Peyer's patch (tissue), 4 donors: Measurements from ENCODE around the gene ALG1. TPM values are rescaled to one million over a fixed set of nuclear protein-coding genes. Genes with fewer than 3 reads are reported as not detected.
"Not testable (repeated sequence)": the region's sequence is repeated elsewhere in the genome, so short reads cannot be mapped to it uniquely, and the experiment has no call there.

Experiments used
- DNase-seq, 3 donors: peaks; one replicate each; pipeline ENCODE4 v3.0.0-alpha.2; 2017 to 2019
- H3K27ac ChIP-seq, 4 donors: fragments of 200-600 bp; sonication (generic); one replicate each; pipeline ENCODE4 v1.5.1; 2016 to 2019
- H3K27me3 ChIP-seq, 2 donors: fragments of 200-600 bp; sonication (generic); one replicate each; pipeline ENCODE4 v1.5.1; 2019
- H3K36me3 ChIP-seq, 3 donors: fragments of 200-600 bp; sonication (generic); one replicate each; pipeline ENCODE4 v1.5.1; 2016 to 2019
- H3K4me1 ChIP-seq, 4 donors: fragments of 200-600 bp; sonication (generic); one replicate each; pipeline ENCODE4 v1.5.1; 2016 to 2019
- H3K4me3 ChIP-seq, 4 donors: fragments of 200-600 bp; sonication (generic); 1 replicate in 3 of 4; 2 replicates in 1 of 4; pipeline ENCODE4 v1.5.1; 2016 to 2019; ENCODE audit warnings: mild to moderate bottlenecking in 1 of 4
- H3K9me3 ChIP-seq, 4 donors: fragments of 200-600 bp; sonication (generic); one replicate each; pipeline ENCODE4 v1.5.1; 2016 to 2019; ENCODE audit warnings: mild to moderate bottlenecking in 1 of 4
- POLR2A ChIP-seq, 2 donors: fragments of 450-650 bp; IDR thresholded peaks; one replicate each; pipeline ENCODE4 v1.5.1; 2017; ENCODE audit warnings: antibody characterized with exemption in 2 of 2, mild to moderate bottlenecking in 2 of 2, moderate library complexity in 2 of 2
- total RNA-seq, 4 donors: library from RNA; depleted of rRNA; stranded (reverse); fragments of >200 nt; gene quantifications; one replicate each; pipeline ENCODE4 v1.1.0, GENCODE V29; 2016
- TF ChIP-seq, protein P1 (sequence below), 6 experiments: fragments of 450-650 bp in 4 of 6; fragments of 200-600 bp in 2 of 6; sonication (generic) in 1 of 6; IDR thresholded peaks; one replicate each; pipeline ENCODE4 v1.5.1; 2017 to 2019; ENCODE audit warnings: antibody characterized with exemption in 6 of 6, mild to moderate bottlenecking in 3 of 6, moderate library complexity in 1 of 6

The ALG1 gene
- total RNA-seq, 4 donors from 2014 or later, result 17.8 to 33.9 (median 23.4) TPM

GRCh38 chr16:5072334-5073278 is 963 bp downstream of the ALG1 start:
- H3K9me3 ChIP-seq, result no peaks in the 10 kb centered on the region
- H3K27me3 ChIP-seq, result no peaks in the 10 kb centered on the region
- TF ChIP-seq POLR2A (IDR thresholded peaks at IDR 0.05), result no peak
- TF ChIP-seq, protein P1, sequence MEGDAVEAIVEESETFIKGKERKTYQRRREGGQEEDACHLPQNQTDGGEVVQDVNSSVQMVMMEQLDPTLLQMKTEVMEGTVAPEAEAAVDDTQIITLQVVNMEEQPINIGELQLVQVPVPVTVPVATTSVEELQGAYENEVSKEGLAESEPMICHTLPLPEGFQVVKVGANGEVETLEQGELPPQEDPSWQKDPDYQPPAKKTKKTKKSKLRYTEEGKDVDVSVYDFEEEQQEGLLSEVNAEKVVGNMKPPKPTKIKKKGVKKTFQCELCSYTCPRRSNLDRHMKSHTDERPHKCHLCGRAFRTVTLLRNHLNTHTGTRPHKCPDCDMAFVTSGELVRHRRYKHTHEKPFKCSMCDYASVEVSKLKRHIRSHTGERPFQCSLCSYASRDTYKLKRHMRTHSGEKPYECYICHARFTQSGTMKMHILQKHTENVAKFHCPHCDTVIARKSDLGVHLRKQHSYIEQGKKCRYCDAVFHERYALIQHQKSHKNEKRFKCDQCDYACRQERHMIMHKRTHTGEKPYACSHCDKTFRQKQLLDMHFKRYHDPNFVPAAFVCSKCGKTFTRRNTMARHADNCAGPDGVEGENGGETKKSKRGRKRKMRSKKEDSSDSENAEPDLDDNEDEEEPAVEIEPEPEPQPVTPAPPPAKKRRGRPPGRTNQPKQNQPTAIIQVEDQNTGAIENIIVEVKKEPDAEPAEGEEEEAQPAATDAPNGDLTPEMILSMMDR (IDR thresholded peaks at IDR 0.05), result no peak
- peaks cover 0 to 26% (median 0%) of the 10 kb centered on the region in 3 donors for H3K36me3 ChIP-seq
- DNase-seq, result no peak
- H3K4me1 ChIP-seq, result peaks cover 3 to 7% (median 6%) of the 10 kb centered on the region in 4 donors
- H3K4me3 ChIP-seq, result peak overlapping the region; percentile 64 to 94 (median 78)
- H3K27ac ChIP-seq, result peak overlapping the region; percentile 64 to 87 (median 86)

GRCh38 chr16:5073279-5073629 is 1.6 kb downstream of the ALG1 start:
- Histone ChIP-seq H3K36me3 (peaks cover 0 to 31% (median 0%) of the 10 kb centered on the region in 3 donors), H3K27ac (no peak overlapping the region), H3K4me3 (no peak overlapping the region), H3K4me1 (peaks cover 3 to 7% (median 6%) of the 10 kb centered on the region in 4 donors), H3K9me3 (no peaks in the 10 kb centered on the region), H3K27me3 (no peaks in the 10 kb centered on the region)
- DNase-seq, result no peak
- TF ChIP-seq, protein P1 (IDR thresholded peaks at IDR 0.05), result no peak
- TF ChIP-seq POLR2A (IDR thresholded peaks at IDR 0.05), result no peak

DNA sequence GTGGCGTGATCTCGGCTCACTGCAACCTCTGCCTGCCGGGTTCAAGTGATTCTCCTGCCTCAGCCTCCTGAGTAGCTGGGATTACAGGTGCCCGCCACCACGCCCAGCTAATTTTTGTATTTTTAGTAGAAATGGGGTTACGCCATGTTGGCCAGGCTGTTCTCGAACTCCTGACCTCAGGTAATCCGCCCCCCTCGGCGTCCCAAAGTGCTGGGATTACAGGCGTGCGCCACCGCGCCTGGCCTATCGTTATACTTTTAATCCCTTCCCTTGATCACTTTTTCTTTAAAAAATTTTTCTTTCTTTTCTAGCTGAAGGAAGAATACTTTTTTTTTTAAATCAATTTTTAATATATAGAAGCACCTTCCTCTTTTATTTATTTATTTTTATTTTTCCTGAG is 2.1 kb downstream of the ALG1 start:
- H3K4me1 ChIP-seq, H3K4me3 ChIP-seq, H3K27ac ChIP-seq, H3K27me3 ChIP-seq, DNase-seq, H3K9me3 ChIP-seq: not testable (repeated sequence)
- H3K36me3 ChIP-seq, result peaks cover 0 to 36% (median 0%) of the 10 kb centered on the region in 3 donors

- H3K36me3 ChIP-seq, result peaks cover 0 to 49% (median 0%) of the 10 kb centered on the region in 3 donors
- H3K4me1 ChIP-seq, result peaks cover 3 to 7% (median 6%) of the 10 kb centered on the region in 4 donors
- no peaks in the 10 kb centered on the region for H3K9me3 ChIP-seq
- no peak for DNase-seq
- TF ChIP-seq POLR2A (IDR thresholded peaks at IDR 0.05), result no peak
- TF ChIP-seq, protein P1 (IDR thresholded peaks at IDR 0.05), result no peak
- no peaks in the 10 kb centered on the region for H3K27me3 ChIP-seq
- no peak overlapping the region for H3K4me3 ChIP-seq
- H3K27ac ChIP-seq, result no peak overlapping the region
Measured at GRCh38 chr16:5075637-5076036, 4.0 kb downstream of the ALG1 start.

- no peak for TF ChIP-seq POLR2A (IDR thresholded peaks at IDR 0.05)
- TF ChIP-seq, protein P1 (IDR thresholded peaks at IDR 0.05), result no peak
- peaks cover 0 to 54% (median 0%) of the 10 kb centered on the region in 3 donors for H3K36me3 ChIP-seq
Measured at GRCh38 chr16:5077304-5077703, 5.7 kb downstream of the ALG1 start.

GRCh38 chr16:5078626-5079025 is 7.0 kb downstream of the ALG1 start:
- TF ChIP-seq, protein P1 (IDR thresholded peaks at IDR 0.05), result no peak
- no peak for TF ChIP-seq POLR2A (IDR thresholded peaks at IDR 0.05)
- DNase-seq, result no peak
- Histone ChIP-seq H3K9me3 (no peaks in the 10 kb centered on the region), H3K27me3 (no peaks in the 10 kb centered on the region), H3K4me1 (no peaks in the 10 kb centered on the region), H3K4me3 (no peak overlapping the region), H3K27ac (no peak overlapping the region), H3K36me3 (peaks cover 0 to 65% (median 0%) of the 10 kb centered on the region in 3 donors)

More at GRCh38 chr16:5077304-5077703, 5.7 kb downstream of the ALG1 start:
- Histone ChIP-seq H3K4me3 (no peak overlapping the region), H3K27ac (no peak overlapping the region), H3K4me1 (peaks cover 2 to 6% (median 4%) of the 10 kb centered on the region in 4 donors), H3K9me3 (no peaks in the 10 kb centered on the region), H3K27me3 (no peaks in the 10 kb centered on the region)
- no peak for DNase-seq

- peak overlapping the region in 1 of 4 donors; percentile 39 for H3K27ac ChIP-seq
- peaks cover 0 to 57% (median 0%) of the 10 kb centered on the region in 3 donors for H3K36me3 ChIP-seq
- not testable (repeated sequence) for DNase-seq, H3K9me3 ChIP-seq, H3K4me1 ChIP-seq, H3K4me3 ChIP-seq, H3K27me3 ChIP-seq
Measured at GRCh38 chr16:5080461-5080860, 8.8 kb downstream of the ALG1 start.

DNA sequence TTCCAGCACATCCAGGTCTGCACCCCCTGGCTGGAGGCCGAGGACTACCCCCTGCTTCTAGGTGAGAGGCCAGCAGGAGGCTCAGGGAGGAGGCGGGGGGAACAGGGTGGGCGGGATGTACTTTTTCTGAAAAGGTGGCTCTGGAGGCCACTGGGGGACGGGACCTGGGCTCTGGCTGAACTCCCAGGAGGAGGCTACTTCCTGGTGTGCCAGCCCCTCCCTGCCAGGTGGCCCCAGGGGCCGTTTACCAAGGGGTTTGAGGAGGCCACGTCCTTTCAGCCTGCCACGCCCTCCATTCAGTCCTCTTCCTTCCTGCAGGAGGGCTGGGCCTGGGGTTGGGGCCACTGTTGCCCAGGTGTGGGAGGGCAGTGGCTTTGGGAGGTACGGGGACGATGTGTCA is 9.4 kb downstream of the ALG1 start:
- H3K9me3 ChIP-seq, H3K27me3 ChIP-seq, H3K4me1 ChIP-seq, DNase-seq, H3K4me3 ChIP-seq: not testable (repeated sequence)
- Histone ChIP-seq H3K36me3 (peaks cover 0 to 51% (median 0%) of the 10 kb centered on the region in 3 donors), H3K27ac (peak overlapping the region in 1 of 4 donors; percentile 39)

- DNase-seq, H3K4me1 ChIP-seq, H3K4me3 ChIP-seq, H3K9me3 ChIP-seq, H3K27ac ChIP-seq, H3K27me3 ChIP-seq: not testable (repeated sequence)
- peaks cover 0 to 30% (median 0%) of the 10 kb centered on the region in 3 donors for H3K36me3 ChIP-seq
Measured at GRCh38 chr16:5083646-5084045, 12.0 kb downstream of the ALG1 start.
